H1 (cell line): Measurements from ENCODE around the gene CGNL1. TPM values are rescaled to one million over a fixed set of nuclear protein-coding genes. Genes with fewer than 3 reads are reported as not detected.
A peak's percentile ranks its signal among the peaks of the same experiment; 100 is the strongest.

ENCODE experiments used
- CTCF ChIA-PET: fragments of 300-600 bp; sonication (Branson Sonifier 250); formaldehyde crosslinking; loops from one replicate; lab custom pipeline; 2021; ENCODE audit not compliant: partially characterized antibody; lab: Charles Lee
- POLR2A ChIA-PET: fragments of 300-600 bp; sonication (Branson Sonifier 250); formaldehyde crosslinking; loops from one replicate; lab custom pipeline; 2021; ENCODE audit warnings: inconsistent platforms; ENCODE audit not compliant: partially characterized antibody; lab: Charles Lee
- DNase-seq, 2 experiments: peaks; one replicate each; pipeline versions ENCODE4 v3.0.0 to v3.0.0-alpha.2; 2010 to 2022; ENCODE audit warnings: low spot score in 2 of 2, low read depth in 1 of 2, mixed read lengths in 1 of 2
- FAIRE-seq: peaks from 2 replicates; lab custom pipeline; 2011; peaks lifted over from hg19 to GRCh38; lab: Jason Lieb, UNC
- H2AFZ ChIP-seq: 2 replicates; pipeline ENCODE4 v1.8.1; 2012; ENCODE audit warnings: low read length, inconsistent platforms
- H2AK5ac ChIP-seq: 2 replicates; pipeline ENCODE4 v1.6.1; 2013; ENCODE audit warnings: low read depth, low read length
- H2BK120ac ChIP-seq: replicated peaks from 2 replicates; pipeline ENCODE3; 2013; ENCODE audit warnings: low read depth, low read length, inconsistent platforms
- H2BK12ac ChIP-seq: 2 replicates; pipeline ENCODE4 v1.6.1; 2013; ENCODE audit warnings: low read depth, low read length
- H2BK15ac ChIP-seq: 2 replicates; pipeline ENCODE4 v1.6.1; 2013; ENCODE audit warnings: low read length
- H2BK20ac ChIP-seq: 2 replicates; pipeline ENCODE4 v1.6.1; 2013; ENCODE audit warnings: low read length
- H2BK5ac ChIP-seq: 2 replicates; pipeline ENCODE4 v1.6.1; 2013; ENCODE audit warnings: low read depth, low read length
- H3K14ac ChIP-seq: 2 replicates; pipeline ENCODE4 v1.6.1; 2013; ENCODE audit warnings: inconsistent platforms; ENCODE audit not compliant: insufficient read length
- H3K18ac ChIP-seq: 2 replicates; pipeline ENCODE4 v1.6.1; 2013; ENCODE audit warnings: low read length; ENCODE audit errors: extremely low read depth
- H3K23ac ChIP-seq: 2 replicates; pipeline ENCODE4 v1.6.1; 2013; ENCODE audit warnings: inconsistent platforms; ENCODE audit not compliant: insufficient read length
- H3K23me2 ChIP-seq: 2 replicates; pipeline ENCODE4 v1.6.1; 2013; ENCODE audit warnings: low read depth, low read length
- H3K27ac ChIP-seq: 2 replicates; pipeline ENCODE4 v1.6.1; 2011; ENCODE audit warnings: low read depth, low read length, inconsistent platforms
- H3K27me3 ChIP-seq, 4 experiments: replicated peaks in 1 of 4; 1 replicate in 1 of 4; 2 replicates in 3 of 4; pipeline versions ENCODE4 v1.6.1 to v1.8.1; 2011 to 2013; ENCODE audit warnings: low read length in 3 of 4, mild to moderate bottlenecking in 3 of 4, inconsistent platforms in 2 of 4, mixed read lengths in 2 of 4, moderate library complexity in 1 of 4; ENCODE audit not compliant: control insufficient read depth in 3 of 4, insufficient read depth in 3 of 4; ENCODE audit errors: extremely low read depth in 1 of 4
- H3K36me3 ChIP-seq, 4 experiments: 2 replicates each; pipeline versions ENCODE4 v1.6.1 to v1.8.1; 2011 to 2013; ENCODE audit warnings: mild to moderate bottlenecking in 4 of 4, low read length in 3 of 4, moderate library complexity in 2 of 4, control low read depth in 1 of 4, inconsistent platforms in 1 of 4; ENCODE audit not compliant: insufficient read depth in 4 of 4, control insufficient read depth in 2 of 4
- H3K4ac ChIP-seq: replicated peaks from 2 replicates; pipeline ENCODE3; 2013; ENCODE audit warnings: low read length, low read depth, mixed read lengths, inconsistent platforms; ENCODE audit not compliant: insufficient read length
- H3K4me1 ChIP-seq, 4 experiments: replicated peaks in 1 of 4; 1 replicate in 1 of 4; 2 replicates in 3 of 4; pipeline versions ENCODE4 v1.6.1 to v1.8.1; 2011 to 2013; ENCODE audit warnings: low read length in 3 of 4, inconsistent platforms in 2 of 4, mixed read lengths in 1 of 4; ENCODE audit not compliant: insufficient read depth in 4 of 4, control insufficient read depth in 3 of 4
- H3K4me2 ChIP-seq, 2 experiments: 2 replicates each; pipeline versions ENCODE4 v1.6.1 to v1.8.1; 2011 to 2013; ENCODE audit warnings: low read depth in 2 of 2, low read length in 2 of 2, control low read depth in 1 of 2, inconsistent platforms in 1 of 2, mild to moderate bottlenecking in 1 of 2; ENCODE audit not compliant: insufficient read depth in 1 of 2
- H3K4me3 ChIP-seq, 4 experiments: fragments of 200-600, 300-600 bp in 1 of 4; sonication (generic), shearing (Covaris generic), sonication (Bioruptor Twin) in 1 of 4; 2 replicates each; pipeline versions ENCODE4 v1.5.1 to v1.8.1; 2011 to 2016; ENCODE audit warnings: low read length in 4 of 4, low read depth in 3 of 4, control low read depth in 2 of 4, inconsistent platforms in 2 of 4, mild to moderate bottlenecking in 2 of 4, mixed read lengths in 1 of 4, moderate library complexity in 1 of 4; ENCODE audit not compliant: insufficient read depth in 2 of 4; ENCODE audit errors: extremely low read depth in 1 of 4
- H3K56ac ChIP-seq: replicated peaks from 2 replicates; pipeline ENCODE3; 2013; ENCODE audit warnings: low read depth, mild to moderate bottlenecking, mixed read lengths, low read length, inconsistent platforms; ENCODE audit not compliant: insufficient read length
- H3K79me1 ChIP-seq: 2 replicates; pipeline ENCODE4 v1.6.1; 2013; ENCODE audit warnings: low read depth, low read length, control low read depth
- H3K79me2 ChIP-seq, 2 experiments: 2 replicates each; pipeline versions ENCODE4 v1.6.1 to v1.8.1; 2012 to 2013; ENCODE audit warnings: low read length in 2 of 2, mild to moderate bottlenecking in 2 of 2, inconsistent platforms in 1 of 2; ENCODE audit not compliant: insufficient read depth in 2 of 2, control insufficient read depth in 1 of 2
- H3K9ac ChIP-seq, 4 experiments: replicated peaks in 1 of 4; 1 replicate in 1 of 4; 2 replicates in 3 of 4; pipeline versions ENCODE4 v1.6.1 to v1.8.1; 2011 to 2013; ENCODE audit warnings: low read depth in 3 of 4, low read length in 3 of 4, control low read depth in 2 of 4, mild to moderate bottlenecking in 2 of 4, moderate library complexity in 2 of 4, inconsistent platforms in 1 of 4; ENCODE audit errors: extremely low read depth in 1 of 4
- H3K9me3 ChIP-seq, 2 experiments: 2 replicates each; pipeline versions ENCODE4 v1.6.1 to v1.8.1; 2012 to 2013; ENCODE audit warnings: mild to moderate bottlenecking in 2 of 2, moderate library complexity in 2 of 2, control low read depth in 1 of 2, inconsistent platforms in 1 of 2, low read depth in 1 of 2, low read length in 1 of 2, mixed read lengths in 1 of 2; ENCODE audit not compliant: insufficient read depth in 2 of 2
- H4K20me1 ChIP-seq, 2 experiments: replicated peaks in 1 of 2; 2 replicates each; pipeline versions ENCODE3 to v1.8.1; 2011 to 2013; ENCODE audit warnings: inconsistent platforms in 2 of 2, low read length in 2 of 2, mild to moderate bottlenecking in 1 of 2; ENCODE audit not compliant: insufficient read depth in 2 of 2, control insufficient read depth in 1 of 2
- H4K5ac ChIP-seq: 2 replicates; pipeline ENCODE4 v1.6.1; 2013; ENCODE audit warnings: low read length, low read depth, mixed read lengths, inconsistent platforms; ENCODE audit not compliant: insufficient read length
- H4K8ac ChIP-seq: 2 replicates; pipeline ENCODE4 v1.8.0; 2013; ENCODE audit warnings: mild to moderate bottlenecking, moderate library complexity, low read length, inconsistent platforms; ENCODE audit not compliant: insufficient read depth; ENCODE audit errors: extremely low read depth
- H4K91ac ChIP-seq: replicated peaks from 2 replicates; pipeline ENCODE3; 2013; ENCODE audit warnings: low read length, mixed read lengths, inconsistent platforms; ENCODE audit not compliant: insufficient read length
- CHD2 ChIP-seq: IDR thresholded peaks from 2 replicates; pipeline ENCODE4 v1.6.1; 2012; ENCODE audit warnings: low read length, improper control_type of control experiment
- CREB1 ChIP-seq: IDR thresholded peaks from 2 replicates; pipeline ENCODE4 v1.6.1; 2012; ENCODE audit warnings: inconsistent platforms
- JUND ChIP-seq: IDR thresholded peaks from 2 replicates; pipeline ENCODE4 v1.6.1; 2011; ENCODE audit warnings: mild to moderate bottlenecking, improper control_type of control experiment, low read length
- POLR2A ChIP-seq, 2 experiments: IDR thresholded peaks; 1 replicate in 1 of 2; 2 replicates in 1 of 2; pipeline ENCODE4 v1.6.1; 2011; ENCODE audit warnings: low read depth in 2 of 2, low read length in 2 of 2, mild to moderate bottlenecking in 2 of 2; ENCODE audit errors: control extremely low read depth in 1 of 2
- TEAD4 ChIP-seq: IDR thresholded peaks from 2 replicates; pipeline ENCODE4 v1.6.1; 2012; ENCODE audit warnings: low read depth, low read length, inconsistent platforms, mixed read lengths
- WGBS, 2 experiments: shearing (Covaris generic) in 1 of 2; methylation state at CpG; one replicate each; pipeline versions ENCODE4 v1.1.6 to v1.1.7; 2013 to 2015; ENCODE audit warnings: low lambda C conversion rate in 2 of 2, mixed read lengths in 2 of 2, inconsistent platforms in 1 of 2, low coverage in 1 of 2, missing lambda C conversion rate in 1 of 2; ENCODE audit not compliant: insufficient replicate concordance in 2 of 2, insufficient coverage in 1 of 2, insufficient read length in 1 of 2; ENCODE audit errors: extremely low coverage in 1 of 2, missing lambda C conversion rate in 1 of 2; 5-methylcytosine and 5-hydroxymethylcytosine counted together
- polyA plus RNA-seq, 7 experiments: library from polyadenylated mRNA; depleted of rRNA in 3 of 7; stranded (reverse) in 5 of 7; unstranded in 2 of 7; fragments of >200 nt in 5 of 7; fragments of 200-250 nt in 2 of 7; gene quantifications; 1 replicate in 5 of 7; 2 replicates in 1 of 7; 4 replicates in 1 of 7; pipeline versions ENCODE4 v1.2.1 to v1.2.3, GENCODE V29; 2011 to 2013; ENCODE audit warnings: missing spikeins in 2 of 7, mixed read lengths in 2 of 7
- total RNA-seq: library from RNA; stranded (reverse); fragmentation: NEBNext Ultra II Directional; extraction: Animal tissue kit (Norgen Biotek cat#: 25700); gene quantifications from 2 replicates; pipeline ENCODE4 v1.2.1, GENCODE V29; 2021

The CGNL1 gene
- total and polyA plus RNA-seq, 2 of the 8 experiments (the other 6 are each of a cell fraction or from before 2014, with no cell fraction given), result 21.8 to 75.6 TPM

- no peak overlapping the region for H2BK20ac ChIP-seq
- no peak overlapping the region for H3K4me3 ChIP-seq
- ChIA-PET POLR2A (no interaction called here), CTCF (no interaction called here)
- no peaks in the 10 kb centered on the region; a peak in 2 of 7 replicates for H3K4me1 ChIP-seq
- H3K79me2 ChIP-seq, result no peaks in the 10 kb centered on the region; a peak in 1 of 4 replicates
- no peak overlapping the region for H4K91ac ChIP-seq
- no peak overlapping the region for H3K14ac ChIP-seq
- H2BK120ac ChIP-seq, result no peak overlapping the region
- H2BK5ac ChIP-seq, result no peak overlapping the region
- no peaks in the 10 kb centered on the region for H3K27me3 ChIP-seq
- no peak overlapping the region for H2BK15ac ChIP-seq
- H4K8ac ChIP-seq, result no peak overlapping the region
- H3K27ac ChIP-seq, result 0 out of 2 replicates have a peak overlapping the region, but pooled peaks have one; percentile 20
- H2AFZ ChIP-seq, result no peak overlapping the region
- no peak overlapping the region for H2AK5ac ChIP-seq
- WGBS, 2 experiments, result 100% methylated on average over 1 of the region's 1 CpG; no CpG with 5 or more reads in 1 of the 2 experiments
- H2BK12ac ChIP-seq, result no peak overlapping the region
- H3K9ac ChIP-seq, result no peak overlapping the region
- FAIRE-seq (no peak), DNase-seq (no peak)
- no peaks in the 10 kb centered on the region for H3K9me3 ChIP-seq
- no peak overlapping the region for H4K5ac ChIP-seq
- no peak for TF ChIP-seq TEAD4
- no peak for TF ChIP-seq JUND
- TF ChIP-seq CHD2, result no peak
- no peak for TF ChIP-seq CREB1
- TF ChIP-seq POLR2A (IDR thresholded peaks at IDR 0.05; ENCODE audit: control extremely low read depth in 1 of 2, low read depth in 2 of 2, low read length in 2 of 2), result no peak
- no peaks in the 10 kb centered on the region; a peak in 4 of 8 replicates for H3K36me3 ChIP-seq
- peaks cover 1 to 3% of the 10 kb centered on the region in 2 experiments for H4K20me1 ChIP-seq
- no peak overlapping the region for H3K4me2 ChIP-seq
- H3K23ac ChIP-seq, result no peak overlapping the region
- no peak overlapping the region for H3K56ac ChIP-seq
- peaks cover 2% of the 10 kb centered on the region; the same call in 1 of the 2 replicates for H3K79me1 ChIP-seq
- no peaks in the 10 kb centered on the region; the same call in 1 of the 2 replicates for H3K23me2 ChIP-seq
- no peak overlapping the region for H3K4ac ChIP-seq
- no peak overlapping the region for H3K18ac ChIP-seq
These were observed 120.3 kb downstream of the CGNL1 start for GRCh38 chr15:57496594-57496945.
